HepG2 (cell line): Measurements from ENCODE around the gene ASAP2. TPM values are rescaled to one million over a fixed set of nuclear protein-coding genes. Genes with fewer than 3 reads are reported as not detected.

Source experiments
- ARID3A ChIP-seq: IDR thresholded peaks from 2 replicates; pipeline ENCODE4 v1.6.1; 2012; ENCODE audit warnings: low read depth, low read length, improper control_type of control experiment
- ARNT ChIP-seq: fragments of 450-650 bp; IDR thresholded peaks from 2 replicates; pipeline ENCODE4 v1.6.1; 2017
- BCL6 ChIP-seq: IDR thresholded peaks from 2 replicates; pipeline ENCODE4 v1.6.1; 2016; ENCODE audit warnings: missing genetic modification reagents, missing compliant biosample characterization
- DRAP1 ChIP-seq: IDR thresholded peaks from 2 replicates; pipeline ENCODE4 v1.6.1; 2016; ENCODE audit warnings: missing genetic modification reagents, missing compliant biosample characterization
- FOSL2 ChIP-seq: sonication (generic); formaldehyde crosslinking; IDR thresholded peaks from 2 replicates; pipeline ENCODE4 v1.4.0; 2020; ENCODE audit warnings: missing genetic modification reagents
- GATAD2A ChIP-seq: IDR thresholded peaks from 2 replicates; pipeline ENCODE4 v1.6.1; 2016
- HMG20A ChIP-seq: IDR thresholded peaks from 2 replicates; pipeline ENCODE4 v1.6.1; 2016; ENCODE audit warnings: borderline replicate concordance
- HOXA3 ChIP-seq: sonication (generic); formaldehyde crosslinking; IDR thresholded peaks from 2 replicates; pipeline ENCODE4 v1.5.0; 2020; ENCODE audit warnings: missing genetic modification reagents
- KAT8 ChIP-seq: IDR thresholded peaks from 2 replicates; pipeline ENCODE4 v1.6.1; 2016; ENCODE audit warnings: missing genetic modification reagents, missing compliant biosample characterization
- KDM4B ChIP-seq: sonication (generic); formaldehyde crosslinking; IDR thresholded peaks from 2 replicates; pipeline ENCODE4 v1.4.0; 2020; ENCODE audit warnings: missing genetic modification reagents
- MAX ChIP-seq: IDR thresholded peaks from 2 replicates; pipeline ENCODE4 v1.6.1; 2012; ENCODE audit warnings: inconsistent platforms
- MXD4 ChIP-seq: IDR thresholded peaks from 2 replicates; pipeline ENCODE4 v1.6.1; 2016; ENCODE audit warnings: mild to moderate bottlenecking, missing biosample characterization, missing genetic modification reagents
- NAIF1 ChIP-seq: sonication (generic); formaldehyde crosslinking; IDR thresholded peaks from 2 replicates; pipeline ENCODE4 v1.5.0; 2020; ENCODE audit warnings: mild to moderate bottlenecking, missing genetic modification reagents, borderline replicate concordance
- NFYB ChIP-seq: sonication (generic); formaldehyde crosslinking; IDR thresholded peaks from 2 replicates; pipeline ENCODE4 v1.4.0; 2020; ENCODE audit warnings: missing genetic modification reagents
- TAF15 ChIP-seq: fragments of 200-400 bp; formaldehyde crosslinking; IDR thresholded peaks from one replicate; pipeline ENCODE4 v1.6.1; 2018; ENCODE audit warnings: mild to moderate bottlenecking, low read depth, low read length; ENCODE audit not compliant: poor library complexity, severe bottlenecking
- ZBTB7B ChIP-seq: sonication (generic); formaldehyde crosslinking; IDR thresholded peaks from 2 replicates; pipeline ENCODE4 v1.4.0; 2020; ENCODE audit warnings: missing genetic modification reagents
- ZNF124 ChIP-seq: sonication (generic); formaldehyde crosslinking; IDR thresholded peaks from 2 replicates; pipeline ENCODE4 v1.4.0; 2020; ENCODE audit warnings: missing genetic modification reagents
- ZNF225 ChIP-seq: sonication (generic); formaldehyde crosslinking; IDR thresholded peaks from 2 replicates; pipeline ENCODE4 v1.4.0; 2020; ENCODE audit warnings: mild to moderate bottlenecking, missing genetic modification reagents
- ZNF451 ChIP-seq: sonication (generic); formaldehyde crosslinking; IDR thresholded peaks from 2 replicates; pipeline ENCODE4 v1.5.0; 2020; ENCODE audit warnings: mild to moderate bottlenecking, missing genetic modification reagents
- ZNF460 ChIP-seq: sonication (generic); formaldehyde crosslinking; IDR thresholded peaks from 2 replicates; pipeline ENCODE4 v1.5.1; 2020; ENCODE audit warnings: missing genetic modification reagents, mild to moderate bottlenecking, borderline replicate concordance
- ZNF614 ChIP-seq: IDR thresholded peaks from 2 replicates; pipeline ENCODE4 v1.6.1; 2018; ENCODE audit warnings: missing biosample characterization, missing genetic modification reagents, inconsistent platforms, borderline replicate concordance
- ZNF615 ChIP-seq: sonication (generic); formaldehyde crosslinking; IDR thresholded peaks from 2 replicates; pipeline ENCODE4 v1.5.0; 2020; ENCODE audit warnings: mild to moderate bottlenecking, missing genetic modification reagents, borderline replicate concordance
- ZNF652 ChIP-seq: IDR thresholded peaks from 2 replicates; pipeline ENCODE4 v1.6.1; 2016; ENCODE audit warnings: low read depth, borderline replicate concordance
- ZNF713 ChIP-seq: sonication (generic); formaldehyde crosslinking; IDR thresholded peaks from 2 replicates; pipeline ENCODE4 v1.4.0; 2020; ENCODE audit warnings: mild to moderate bottlenecking, missing genetic modification reagents
- ZNF75D ChIP-seq: sonication (generic); formaldehyde crosslinking; IDR thresholded peaks from 2 replicates; pipeline ENCODE4 v1.8.1; 2023; ENCODE audit warnings: missing genetic modification reagents, mild to moderate bottlenecking, borderline replicate concordance
- polyA plus RNA-seq, 8 experiments: library from polyadenylated mRNA; depleted of rRNA in 3 of 8; stranded (reverse) in 7 of 8; unstranded in 1 of 8; fragments of >200 nt; fragmentation: Illumina TruSeq in 4 of 8; extraction: Trizol in 4 of 8; gene quantifications; 2 replicates each; pipeline versions ENCODE4 v1.2.1 to v1.2.3, GENCODE V29; 2011 to 2016; ENCODE audit warnings: low read depth in 4 of 8, missing spikeins in 1 of 8, mixed read lengths in 1 of 8; ENCODE audit not compliant: insufficient read depth in 1 of 8
- total RNA-seq, 5 experiments: library from RNA; depleted of rRNA; stranded (reverse); fragments of >200 nt; fragmentation: Illumina TruSeq; extraction: Trizol; gene quantifications; 2 replicates each; pipeline ENCODE4 v1.2.3, GENCODE V29; 2016; ENCODE audit warnings: low read depth in 1 of 5
- TF ChIP-seq, protein P1 (sequence below): sonication (generic); formaldehyde crosslinking; conservative IDR thresholded peaks from 2 replicates; pipeline ENCODE4 v1.4.0; 2020; ENCODE audit warnings: missing genetic modification reagents
- TF ChIP-seq, protein P2 (sequence below): sonication (generic); formaldehyde crosslinking; IDR thresholded peaks from 2 replicates; pipeline ENCODE4 v1.4.0; 2020; ENCODE audit warnings: missing genetic modification reagents; ENCODE audit errors: not compliant biosample characterization
- TF ChIP-seq, protein P3 (sequence below): sonication (generic); IDR thresholded peaks from 2 replicates; pipeline ENCODE4 v1.6.1; 2016; ENCODE audit warnings: low read depth, borderline replicate concordance

The ASAP2 gene
- total and polyA plus RNA-seq, 2 of the 13 experiments (the other 11 are each of a cell fraction or from before 2014, with no cell fraction given) = 7.3 to 22.3 TPM

DNA sequence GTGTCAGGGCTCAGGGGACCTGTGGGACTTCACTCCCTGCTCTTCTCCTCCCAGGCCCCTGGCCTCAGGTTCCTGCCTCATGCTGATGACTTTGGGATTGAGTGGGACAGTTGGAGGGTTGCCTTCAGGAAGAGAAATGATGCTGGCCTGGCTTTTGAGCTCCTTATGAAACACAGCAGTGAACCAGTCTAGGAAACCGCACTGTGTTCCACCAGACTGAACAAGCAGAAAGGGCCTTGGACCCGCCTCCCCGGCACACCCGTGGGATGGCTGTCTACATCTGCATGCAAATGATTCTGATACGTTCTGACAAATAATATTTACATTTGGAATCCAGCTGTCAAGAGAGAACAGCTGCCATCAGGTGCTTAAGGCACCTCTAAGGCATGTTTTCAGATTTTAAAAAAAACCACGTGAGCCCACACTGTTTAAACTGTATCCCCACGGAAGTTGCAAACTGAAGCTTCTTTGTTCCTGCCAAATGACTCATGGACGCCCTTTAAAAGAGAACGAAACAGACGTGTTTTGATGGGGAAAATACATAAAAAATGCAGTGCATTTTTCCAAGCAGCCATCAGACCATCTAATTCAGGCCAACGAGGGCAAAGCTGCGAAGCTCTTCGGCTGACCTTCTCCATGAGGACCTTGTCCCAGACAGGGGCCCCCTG lies 27.6 kb upstream of the ASAP2 start (continued):
- TF ChIP-seq FOSL2 (peak; percentile 92), ZNF460 (CRISPR knock-in tag) (no peak), MAX (peak; percentile 33), KAT8 (CRISPR knock-in tag) (0 out of 2 replicates have a peak, but pooled peaks have one; percentile 51), TAF15 (no peak), ZNF75D (CRISPR knock-in tag) (0 out of 2 replicates have a peak, but pooled peaks have one; percentile 73), ZBTB7B (CRISPR knock-in tag) (0 out of 2 replicates have a peak, but pooled peaks have one; percentile 44), ZNF652 (CRISPR knock-in tag) (no peak), ZNF713 (CRISPR knock-in tag) (no peak), ZNF124 (CRISPR knock-in tag) (peak; percentile 49; the same call in 1 of the 2 replicates), NAIF1 (0 out of 2 replicates have a peak, but pooled peaks have one; percentile 36), ZNF225 (no peak), NFYB (CRISPR knock-in tag) (no peak), ARNT (no peak), HMG20A (CRISPR knock-in tag) (peak; percentile 63; the same call in 1 of the 2 replicates), HOXA3 (CRISPR knock-in tag) (peak; percentile 51; the same call in 1 of the 2 replicates), BCL6 (peak; percentile 47), ZNF615 (CRISPR knock-in tag) (no peak), MXD4 (0 out of 2 replicates have a peak, but pooled peaks have one; percentile 36), DRAP1 (CRISPR knock-in tag) (peak; percentile 30; the same call in 1 of the 2 replicates), ZNF451 (CRISPR knock-in tag) (no peak), GATAD2A (CRISPR knock-in tag) (peak; percentile 25; the same call in 1 of the 2 replicates), KDM4B (CRISPR knock-in tag) (no peak), ARID3A (no peak), ZNF614 (no peak; the same call in none of the 2 replicates)
- TF ChIP-seq, protein P1, sequence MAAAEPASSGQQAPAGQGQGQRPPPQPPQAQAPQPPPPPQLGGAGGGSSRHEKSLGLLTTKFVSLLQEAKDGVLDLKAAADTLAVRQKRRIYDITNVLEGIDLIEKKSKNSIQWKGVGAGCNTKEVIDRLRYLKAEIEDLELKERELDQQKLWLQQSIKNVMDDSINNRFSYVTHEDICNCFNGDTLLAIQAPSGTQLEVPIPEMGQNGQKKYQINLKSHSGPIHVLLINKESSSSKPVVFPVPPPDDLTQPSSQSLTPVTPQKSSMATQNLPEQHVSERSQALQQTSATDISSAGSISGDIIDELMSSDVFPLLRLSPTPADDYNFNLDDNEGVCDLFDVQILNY (CRISPR knock-in tag) = no peak
- TF ChIP-seq, protein P2, sequence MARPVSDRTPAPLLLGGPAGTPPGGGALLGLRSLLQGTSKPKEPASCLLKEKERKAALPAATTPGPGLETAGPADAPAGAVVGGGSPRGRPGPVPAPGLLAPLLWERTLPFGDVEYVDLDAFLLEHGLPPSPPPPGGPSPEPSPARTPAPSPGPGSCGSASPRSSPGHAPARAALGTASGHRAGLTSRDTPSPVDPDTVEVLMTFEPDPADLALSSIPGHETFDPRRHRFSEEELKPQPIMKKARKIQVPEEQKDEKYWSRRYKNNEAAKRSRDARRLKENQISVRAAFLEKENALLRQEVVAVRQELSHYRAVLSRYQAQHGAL = peak; percentile 28
- TF ChIP-seq, protein P3, sequence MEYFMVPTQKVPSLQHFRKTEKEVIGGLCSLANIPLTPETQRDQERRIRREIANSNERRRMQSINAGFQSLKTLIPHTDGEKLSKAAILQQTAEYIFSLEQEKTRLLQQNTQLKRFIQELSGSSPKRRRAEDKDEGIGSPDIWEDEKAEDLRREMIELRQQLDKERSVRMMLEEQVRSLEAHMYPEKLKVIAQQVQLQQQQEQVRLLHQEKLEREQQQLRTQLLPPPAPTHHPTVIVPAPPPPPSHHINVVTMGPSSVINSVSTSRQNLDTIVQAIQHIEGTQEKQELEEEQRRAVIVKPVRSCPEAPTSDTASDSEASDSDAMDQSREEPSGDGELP = peak; percentile 85; the same call in 1 of the 2 replicates
